ENCODE results near the gene CYP4V2.
A peak's percentile ranks its signal among the peaks of the same experiment; 100 is the strongest.

Gene CYP4V2

DNA sequence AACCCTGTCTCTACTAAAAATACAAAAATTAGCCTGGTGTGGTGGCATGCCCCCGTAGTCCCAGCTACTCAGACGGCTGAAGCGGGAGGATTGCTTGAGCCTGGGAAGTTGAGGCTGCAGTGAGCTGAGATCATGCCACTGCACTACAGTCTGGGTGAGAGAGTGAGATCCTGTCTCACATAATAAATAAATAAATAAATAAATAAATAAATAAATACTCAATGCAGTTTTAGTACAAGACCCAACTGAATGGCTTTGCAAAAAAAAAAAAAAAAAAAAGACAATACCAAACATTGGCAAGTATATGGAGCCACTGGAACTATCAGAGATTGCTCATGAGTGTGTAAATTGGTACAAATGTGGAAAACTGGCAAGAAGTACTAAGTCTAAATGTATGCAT, 3.3 kb upstream of the CYP4V2 start:
- DNase-seq (ENCODE audit: low read depth): no peak

DNA sequence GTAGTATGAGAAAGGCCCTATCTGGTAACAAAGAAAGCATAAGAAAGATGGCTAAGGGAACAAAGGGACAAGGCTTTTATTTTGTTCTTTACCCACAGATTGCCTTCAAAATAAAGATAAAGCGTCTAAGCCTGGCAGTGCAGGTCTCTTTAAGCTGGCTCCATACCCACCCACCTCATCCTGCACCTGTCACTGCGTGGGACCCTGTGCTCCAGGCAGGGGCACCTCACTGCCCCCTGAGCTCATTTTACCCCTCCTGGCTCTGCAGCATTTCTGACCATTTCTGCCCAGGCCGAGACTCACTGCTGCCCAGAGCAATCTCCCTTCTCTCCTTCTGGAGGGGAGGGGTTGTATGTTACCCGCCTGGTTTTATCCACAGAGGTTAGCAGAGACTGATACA, 1.7 kb upstream of the CYP4V2 start:
- no peak for DNase-seq (ENCODE audit: low read depth)

DNA sequence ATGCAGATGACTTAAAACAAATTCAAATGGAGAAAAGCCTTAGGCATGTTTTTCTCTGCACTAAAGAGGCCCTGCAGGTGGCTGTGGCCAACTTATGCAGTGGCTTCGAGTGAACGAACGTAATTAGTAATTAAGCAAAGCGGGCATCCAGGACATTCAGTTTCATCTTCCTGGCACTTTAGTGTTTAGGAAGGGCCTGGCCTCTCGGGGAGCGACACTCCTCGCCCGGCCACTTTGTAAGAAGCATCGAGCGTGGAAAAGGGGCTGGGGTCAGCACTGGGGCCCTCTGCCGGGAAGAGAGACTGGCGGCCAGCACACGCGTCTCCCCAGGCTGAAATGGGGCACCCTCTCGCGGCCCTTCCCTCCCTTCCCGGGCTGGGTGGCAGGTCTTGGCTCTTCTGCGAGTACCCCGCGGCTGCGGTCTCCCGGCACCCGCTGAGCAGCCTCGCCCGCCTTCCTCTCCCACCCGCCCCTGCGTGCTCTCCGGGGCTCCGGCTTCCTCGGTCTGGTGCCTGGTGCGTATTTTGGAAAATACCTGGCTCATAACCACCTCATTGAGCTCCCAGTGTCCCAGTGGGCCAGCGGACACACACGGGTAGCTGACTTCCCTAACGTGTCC, 677 bp upstream of the CYP4V2 start:
- DNase-seq (ENCODE audit: low read depth): peak; percentile 15

DNA sequence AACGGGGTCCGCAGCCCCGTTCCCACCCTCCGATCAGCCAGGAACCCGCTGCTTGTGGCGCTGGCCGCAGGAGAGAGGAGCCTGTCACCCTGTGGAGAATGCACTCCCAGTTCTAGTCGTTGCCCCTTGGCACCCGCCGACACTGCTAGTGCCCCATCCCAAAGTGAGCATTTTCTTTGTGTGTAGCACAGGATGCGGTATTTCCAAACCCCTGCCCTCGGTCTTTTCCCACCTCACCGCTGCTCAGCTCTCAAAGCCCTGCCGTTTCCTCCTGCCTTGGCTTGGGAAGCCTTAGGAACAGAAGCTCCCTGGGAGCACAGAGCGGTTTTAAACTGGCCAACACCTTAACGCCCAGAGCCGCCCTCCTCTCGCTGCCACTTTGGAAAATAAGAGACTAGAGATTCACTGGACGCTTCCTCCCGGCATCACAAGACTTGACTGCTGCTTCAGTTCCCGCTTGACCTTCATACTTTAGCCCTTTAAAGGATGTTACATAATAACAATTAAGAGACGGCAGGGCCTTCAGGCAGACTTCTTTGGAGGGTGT, 772 bp downstream of the CYP4V2 start:
- no peak for DNase-seq (ENCODE audit: low read depth)

DNA sequence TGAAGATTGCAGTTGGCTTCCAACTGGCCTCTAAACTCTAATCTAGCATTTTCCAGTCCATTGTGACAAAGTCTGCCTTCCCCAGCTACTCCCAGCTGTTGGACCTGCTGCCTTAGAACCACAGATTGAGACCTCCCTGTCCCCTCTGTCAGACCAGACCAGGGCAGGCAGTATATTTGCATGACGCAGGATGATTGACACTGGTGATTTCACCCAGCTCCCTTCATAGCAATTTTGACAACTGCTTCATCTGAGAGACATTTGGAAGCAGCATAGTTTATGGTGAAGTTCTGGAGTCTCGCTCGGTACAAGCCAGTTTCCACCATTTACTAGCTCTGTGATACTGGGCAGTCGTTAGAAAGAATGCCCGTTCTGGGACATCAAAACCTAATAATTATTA, 2.5 kb downstream of the CYP4V2 start:
- DNase-seq (ENCODE audit: low read depth): no peak

DNA sequence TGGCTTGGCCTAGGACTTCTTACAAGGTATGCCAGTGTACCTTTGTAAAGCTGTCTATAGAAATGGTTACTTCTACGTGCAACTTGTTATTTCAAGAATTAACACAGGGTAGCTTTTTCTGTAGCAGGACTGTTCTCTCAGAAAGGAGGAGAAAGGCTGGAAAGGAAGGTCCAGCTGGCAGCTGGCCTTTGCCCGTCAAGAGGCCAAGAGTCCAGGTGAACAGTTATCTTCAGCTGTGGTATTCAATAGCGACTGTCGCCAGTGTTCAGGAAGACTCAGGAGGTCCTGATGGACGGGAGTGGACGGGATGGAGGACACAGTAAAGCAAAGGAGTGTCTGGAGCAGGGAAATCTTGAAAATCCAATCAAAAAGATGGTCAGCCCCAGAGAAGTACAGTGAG, 4.7 kb downstream of the CYP4V2 start:
- DNase-seq (ENCODE audit: low read depth): no peak

DNA sequence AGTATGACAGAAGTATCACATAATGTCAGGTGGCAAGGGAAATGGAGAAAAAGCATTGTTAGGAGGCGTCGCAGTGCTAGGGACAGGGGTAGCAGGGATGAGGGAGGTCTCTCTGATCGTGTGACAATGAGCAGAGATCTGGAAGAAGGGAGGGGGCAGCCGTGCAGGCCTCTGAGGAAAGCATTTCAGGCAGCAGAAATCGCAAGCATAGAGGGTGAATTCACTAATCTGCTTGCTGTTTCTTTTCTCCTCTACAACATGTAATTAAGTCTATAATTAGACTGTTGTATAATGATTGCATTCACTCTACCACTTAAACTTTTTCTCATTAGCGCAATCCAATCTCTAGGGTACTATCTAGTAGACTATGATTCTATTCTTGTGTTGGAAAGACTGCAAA, 9.1 kb downstream of the CYP4V2 start:
- no peak for DNase-seq (ENCODE audit: low read depth)

DNA sequence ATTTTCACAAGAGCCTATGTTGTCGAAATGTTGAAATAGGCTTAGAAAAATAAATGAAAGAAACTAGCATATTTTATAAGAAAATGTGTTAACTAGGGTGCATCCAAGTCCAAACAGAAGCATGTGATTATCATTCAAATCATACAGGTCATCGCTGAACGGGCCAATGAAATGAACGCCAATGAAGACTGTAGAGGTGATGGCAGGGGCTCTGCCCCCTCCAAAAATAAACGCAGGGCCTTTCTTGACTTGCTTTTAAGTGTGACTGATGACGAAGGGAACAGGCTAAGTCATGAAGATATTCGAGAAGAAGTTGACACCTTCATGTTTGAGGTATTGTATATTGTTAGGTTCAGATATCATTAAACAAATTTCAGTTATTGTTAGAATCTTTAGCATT, 9.6 kb downstream of the CYP4V2 start:
- no peak for DNase-seq (ENCODE audit: low read depth)

DNA sequence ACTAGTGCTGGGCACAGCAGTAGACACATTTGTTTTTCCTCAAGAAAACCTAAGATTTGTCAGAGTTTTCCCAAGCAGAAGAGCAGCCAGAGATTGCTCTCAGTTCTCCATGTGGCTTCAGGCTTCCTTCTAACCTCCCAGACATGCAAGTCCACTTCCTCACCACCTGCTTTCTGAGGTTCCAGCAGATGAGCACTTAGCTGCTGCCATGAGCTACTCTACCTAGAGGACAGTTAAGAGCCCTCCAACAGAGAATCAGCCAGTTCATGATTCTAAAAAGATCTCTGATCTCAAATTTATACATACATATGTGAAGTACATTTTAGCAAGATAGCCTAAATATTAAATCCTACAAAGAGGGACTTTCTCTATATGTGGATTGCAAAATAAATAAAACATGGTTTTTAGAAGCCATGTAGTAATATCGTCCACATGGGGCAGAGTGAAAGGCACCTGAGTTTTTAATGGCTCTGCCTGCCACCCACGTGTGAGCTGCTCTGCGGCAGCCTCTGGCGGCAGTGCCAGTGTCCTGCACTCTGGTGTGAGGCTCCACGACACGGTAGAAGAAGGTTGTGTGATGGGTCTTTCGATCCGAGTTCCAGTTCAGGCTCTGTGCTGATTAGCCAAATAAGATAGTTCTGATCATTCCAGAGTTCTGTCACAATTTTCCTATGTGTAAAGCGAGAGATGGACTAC, 10.3 kb downstream of the CYP4V2 start:
- no peak for DNase-seq (ENCODE audit: low read depth)

DNA sequence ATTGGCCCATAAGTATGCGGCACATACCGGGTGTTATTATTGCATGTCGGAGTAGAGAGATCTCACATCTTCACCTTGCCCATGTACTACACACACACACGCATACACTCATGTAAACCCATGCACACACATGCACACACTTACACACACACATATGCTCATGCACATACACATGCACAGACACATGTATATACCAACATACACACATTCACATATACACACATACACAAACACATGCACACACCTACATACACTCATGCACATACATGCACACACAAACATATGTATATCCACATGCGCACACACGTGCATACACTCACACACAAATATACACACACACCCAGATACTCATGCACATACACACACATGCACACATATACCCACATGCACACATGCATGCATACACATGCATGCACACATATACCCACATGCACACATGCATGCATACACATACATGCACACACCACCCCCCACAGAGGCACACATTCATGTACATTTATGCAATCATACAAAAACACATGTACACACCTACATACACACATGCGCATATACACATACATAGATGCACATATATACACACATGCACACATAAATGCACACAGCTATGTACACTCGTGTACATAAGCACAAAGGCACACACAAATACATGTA, 11.2 kb downstream of the CYP4V2 start:
- no peak for DNase-seq (ENCODE audit: low read depth)

DNA sequence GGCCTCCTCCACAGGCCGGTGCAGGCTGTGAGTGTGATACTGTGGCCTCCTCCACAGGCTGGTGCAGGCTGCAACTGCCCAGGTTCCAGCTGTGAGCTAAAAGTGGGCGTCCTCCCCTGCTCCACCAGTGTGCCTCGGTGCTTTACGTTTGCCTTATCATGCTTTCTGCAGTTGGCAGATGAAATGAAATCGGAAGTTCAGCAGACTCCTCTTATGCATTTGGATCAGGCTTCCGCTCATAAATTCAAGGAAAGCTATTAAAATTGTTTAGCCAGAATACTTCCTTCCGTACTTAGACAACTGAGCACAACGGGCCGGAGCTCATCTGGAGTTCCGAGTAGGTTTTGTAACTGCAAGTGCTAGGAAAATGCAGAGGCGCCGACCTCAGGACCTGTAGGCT, 12.0 kb downstream of the CYP4V2 start:
- DNase-seq (ENCODE audit: low read depth): no peak

DNA sequence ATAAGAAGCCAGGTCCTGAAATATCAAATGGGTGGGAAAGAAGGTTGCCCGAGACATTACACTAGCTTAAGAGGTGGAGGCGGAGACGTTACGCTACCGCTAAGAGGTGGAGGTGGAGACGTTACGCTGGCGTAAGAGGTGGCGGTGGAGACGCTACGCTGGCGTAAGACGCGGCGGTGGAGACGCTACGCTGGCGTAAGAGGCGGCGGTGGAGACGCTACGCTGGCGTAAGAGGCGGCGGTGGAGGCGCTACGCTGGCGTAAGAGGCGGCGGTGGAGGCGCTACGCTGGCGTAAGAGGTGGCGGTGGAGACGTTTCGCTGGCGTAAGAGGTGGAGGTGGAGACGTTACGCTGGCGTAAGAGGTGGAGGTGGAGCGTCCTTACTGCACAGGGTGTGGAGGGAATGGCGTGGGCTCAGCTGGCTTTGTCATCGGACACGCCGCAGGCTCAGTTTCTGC, 12.8 kb downstream of the CYP4V2 start:
- DNase-seq (ENCODE audit: low read depth): no peak

DNA sequence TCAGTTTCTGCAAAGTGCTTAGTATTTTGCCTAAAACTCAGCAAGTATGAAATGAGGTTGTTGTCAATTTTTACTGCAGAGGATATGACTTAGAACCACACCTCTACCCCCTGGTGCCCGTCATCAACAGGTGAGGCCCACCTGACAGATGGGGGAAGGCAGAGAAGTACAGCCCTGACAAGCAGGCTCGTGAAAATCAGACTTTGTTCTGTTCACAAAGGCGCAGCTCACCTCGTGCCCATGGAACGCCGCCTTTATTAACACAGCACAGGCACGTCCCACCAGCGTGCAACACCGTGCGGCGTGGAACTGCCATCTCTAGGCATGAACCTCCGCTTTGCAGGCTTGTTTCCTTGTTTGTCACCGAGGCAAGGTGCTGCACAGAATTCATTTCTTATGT, 13.3 kb downstream of the CYP4V2 start:
- DNase-seq (ENCODE audit: low read depth): no peak

DNA sequence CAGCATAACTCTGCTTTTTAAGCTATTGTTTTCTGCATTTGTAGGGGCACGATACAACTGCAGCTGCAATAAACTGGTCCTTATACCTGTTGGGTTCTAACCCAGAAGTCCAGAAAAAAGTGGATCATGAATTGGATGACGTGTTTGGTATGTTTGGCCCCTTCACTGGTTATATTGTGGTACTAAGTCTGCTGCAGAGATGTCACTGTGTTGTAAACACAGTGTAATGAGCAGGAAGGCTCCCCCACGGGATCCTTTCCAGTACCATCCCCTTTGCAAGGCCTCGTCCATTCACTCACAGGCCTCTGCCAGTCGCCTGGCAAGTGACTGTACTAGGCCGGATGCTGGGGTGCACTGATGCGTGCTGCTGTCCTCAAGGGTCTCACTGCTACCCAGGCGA, 13.8 kb downstream of the CYP4V2 start:
- DNase-seq (ENCODE audit: low read depth): no peak

DNA sequence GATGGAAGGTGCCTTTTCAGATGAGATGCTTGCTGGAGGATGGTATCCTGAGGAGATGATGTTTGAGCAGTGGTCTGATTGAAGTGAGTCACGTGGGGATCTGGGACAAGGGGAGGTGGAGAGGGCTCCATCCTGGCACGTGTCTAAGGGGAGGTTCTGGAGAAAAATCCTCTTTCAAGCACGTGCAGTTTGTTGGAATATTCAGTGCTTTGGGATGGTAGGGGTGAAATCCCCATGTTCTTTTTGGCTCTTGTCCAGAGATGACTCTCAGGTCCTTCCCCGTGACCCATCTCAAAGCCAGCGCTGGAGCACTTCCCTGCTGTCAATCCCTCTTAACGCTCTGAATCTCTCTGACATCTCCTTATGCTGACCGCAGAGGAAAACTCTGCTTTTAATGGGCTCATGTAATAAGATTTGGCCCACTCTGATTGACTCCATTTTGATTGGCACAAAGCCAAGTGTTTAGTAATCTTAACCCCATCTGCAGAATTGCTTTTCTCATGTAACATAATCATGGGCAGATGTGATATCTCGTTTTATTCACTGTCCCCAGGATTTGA, 25.2 kb downstream of the CYP4V2 start:
- no peak for DNase-seq (ENCODE audit: low read depth)

DNA sequence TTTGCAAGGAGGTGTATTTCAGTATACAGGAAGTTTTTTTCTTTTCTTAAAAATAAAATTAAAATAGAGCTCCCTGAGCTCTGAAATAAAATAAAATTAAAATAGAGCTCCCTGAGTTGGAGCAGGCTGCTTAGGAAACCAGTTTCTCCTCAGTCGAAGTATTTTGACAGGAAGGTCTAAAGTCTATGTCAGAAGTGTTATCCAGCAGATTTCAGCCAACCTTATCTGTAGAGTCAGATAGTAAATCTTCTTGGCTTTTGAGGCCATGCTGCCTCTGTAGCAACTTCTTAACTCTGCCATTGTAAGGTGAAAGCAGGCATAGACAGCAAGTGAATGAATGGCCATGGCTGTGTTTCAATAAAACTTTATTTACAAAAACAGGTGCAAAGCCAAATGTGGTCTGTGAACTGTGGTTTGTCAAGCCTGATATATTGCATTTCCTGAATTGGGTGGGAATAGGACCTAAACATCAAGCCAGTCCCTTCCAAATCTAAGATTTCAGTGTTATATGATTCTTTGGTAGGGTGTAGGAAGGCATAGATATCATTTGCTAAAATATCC, 26.4 kb downstream of the CYP4V2 start:
- DNase-seq (ENCODE audit: low read depth): no peak

DNA sequence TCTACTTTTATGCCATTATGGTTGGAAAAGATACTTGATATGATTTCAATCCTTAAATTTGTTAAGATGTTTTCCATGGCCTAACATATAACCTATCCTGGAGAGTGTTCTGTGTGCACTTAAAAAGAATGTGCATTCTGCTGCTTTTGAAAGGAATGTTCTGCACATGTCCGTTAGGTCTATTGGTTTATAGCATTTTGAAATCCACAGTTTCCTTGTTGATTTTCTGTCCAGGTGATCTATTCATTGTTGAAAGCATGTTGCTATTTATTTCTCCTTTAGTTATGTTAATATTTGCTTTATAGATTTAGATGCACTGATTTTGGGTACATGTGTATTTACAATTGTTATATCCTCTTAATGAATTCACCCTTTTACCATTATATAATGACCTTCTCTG, 30.3 kb downstream of the CYP4V2 start:
- DNase-seq (ENCODE audit: low read depth): no peak

DNA sequence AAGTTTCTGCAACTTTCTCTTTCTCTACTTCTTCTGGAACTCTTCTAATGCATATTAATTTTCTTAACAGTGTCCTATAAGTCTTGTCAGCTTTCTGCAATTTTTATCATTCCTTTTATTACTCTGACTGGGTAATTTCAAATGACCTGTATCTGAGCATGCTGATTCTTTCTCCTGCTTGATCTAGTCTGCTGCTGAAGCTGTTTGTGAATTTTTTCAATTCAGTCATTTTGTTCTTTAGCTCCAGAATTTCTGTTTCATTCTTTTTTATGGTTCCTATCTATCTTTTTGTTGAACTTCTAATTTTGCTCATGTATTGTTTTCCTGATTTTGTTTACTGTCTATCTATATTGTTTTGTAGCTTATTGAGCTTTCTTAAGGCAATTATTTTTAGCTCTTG, 34.5 kb downstream of the CYP4V2 start:
- DNase-seq (ENCODE audit: low read depth): no peak

DNA sequence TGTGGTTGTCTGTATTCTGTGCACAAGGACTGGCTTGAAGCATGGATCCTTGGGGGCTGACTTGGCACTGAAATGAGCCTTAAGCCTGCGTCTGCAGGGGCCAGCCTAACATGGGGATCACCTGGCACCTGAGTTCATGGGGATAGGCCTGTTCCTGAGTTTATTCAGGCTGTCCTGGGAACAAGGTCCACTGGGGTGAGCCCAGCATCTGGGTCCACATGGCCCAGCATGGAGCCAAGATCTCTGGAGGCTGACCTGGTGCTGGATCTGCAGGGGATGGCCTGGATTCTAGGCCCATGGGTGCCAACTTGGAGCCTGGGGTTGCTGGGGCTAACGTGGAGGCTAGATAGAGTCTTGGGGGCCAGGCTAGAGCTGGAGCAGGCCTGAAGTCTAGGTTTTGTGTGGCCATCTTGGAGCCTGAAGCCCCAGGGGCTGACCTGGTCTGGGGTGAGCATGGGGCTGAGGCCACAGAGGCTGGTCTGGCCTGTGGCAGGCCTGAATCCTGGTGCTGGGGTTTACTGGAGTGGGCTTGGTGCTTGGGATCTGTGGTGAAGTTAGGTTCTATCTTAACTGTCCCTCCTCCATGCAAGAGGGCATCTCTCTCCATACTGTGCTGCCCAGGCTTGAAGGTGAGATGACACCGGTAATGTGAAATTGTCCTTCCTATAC, 35.3 kb downstream of the CYP4V2 start:
- no peak for DNase-seq (ENCODE audit: low read depth)

DNA sequence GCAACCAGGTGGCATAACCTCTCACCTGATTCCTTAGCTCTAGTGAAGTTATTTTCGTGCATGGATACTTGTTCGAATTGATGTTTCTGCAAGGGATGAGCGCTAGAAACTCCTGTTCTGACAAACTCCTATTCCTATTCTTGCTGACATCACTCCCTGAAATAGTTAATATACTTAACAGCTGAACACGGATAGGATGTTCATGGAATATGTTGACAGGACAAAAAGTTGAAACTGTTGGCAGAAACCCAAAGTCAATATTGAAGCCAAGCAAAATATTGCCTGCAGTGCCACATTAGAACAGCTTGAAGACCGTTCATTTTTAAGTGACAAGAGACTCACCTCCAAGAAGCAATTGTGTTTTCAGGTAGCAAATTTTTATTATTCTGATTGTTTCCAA, 35.9 kb downstream of the CYP4V2 start, which contains the start of gene KLKB1:
Gene KLKB1 (plus strand): TSS at position 287 of the 400 bp plus-strand sequence. CDS start 689 bp downstream, outside the sequence.
- no peak for DNase-seq (ENCODE audit: low read depth)

DNA sequence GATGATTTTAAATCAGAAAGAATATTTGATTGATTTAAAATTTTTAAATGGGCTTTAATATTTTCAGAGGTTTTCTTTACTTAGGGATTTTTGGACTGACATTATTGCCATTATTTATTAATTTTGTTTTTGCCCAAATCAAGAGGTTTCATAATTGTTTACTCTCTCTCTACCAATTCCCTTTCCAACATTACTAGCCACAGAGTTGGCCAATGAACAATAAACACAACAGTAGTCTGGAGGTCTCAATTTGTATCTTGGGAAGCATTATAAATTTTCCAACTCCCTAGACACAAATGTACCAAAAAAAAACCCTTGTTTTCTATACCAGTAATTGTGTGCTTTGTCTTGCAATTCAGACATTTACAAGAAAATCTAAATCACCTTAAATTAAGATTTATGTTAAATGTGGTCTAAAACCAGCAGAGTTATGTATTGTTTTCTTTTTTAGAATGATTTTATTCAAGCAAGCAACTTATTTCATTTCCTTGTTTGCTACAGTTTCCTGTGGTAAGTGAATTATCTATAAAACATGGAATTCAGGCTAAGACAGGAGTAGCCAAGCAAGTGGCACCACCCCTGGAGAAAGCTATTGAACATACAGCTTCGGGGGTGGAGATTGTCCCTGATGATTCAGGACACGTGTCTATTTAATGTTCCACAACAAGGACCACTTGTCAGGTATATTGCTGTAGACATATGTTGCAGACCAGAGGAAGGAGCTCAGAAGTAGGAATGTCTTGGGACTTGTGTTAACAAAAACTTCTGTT, 36.6 kb downstream of the CYP4V2 start:
- DNase-seq (ENCODE audit: low read depth): no peak

Data from stimulated activated CD8-positive, alpha-beta memory T cell treated with anti-CD3 and anti-CD28 coated beads, Interleukin-12 subunit alpha, Interleukin-12 subunit beta, amount 100 ng/mL, for 4 hours (primary cell).